ENCODE data around the gene AOPEP.

The AOPEP gene

GRCh38 chr9:95115104-95115503, 388.6 kb downstream of the AOPEP start:
- no peak for DNase-seq (ENCODE audit: low read depth in 2 of 2)

- DNase-seq (ENCODE audit: low read depth in 2 of 2), result no peak
Observed at GRCh38 chr9:95116002-95116807, 389.7 kb downstream of the AOPEP start.

GRCh38 chr9:95116808-95117204, 390.3 kb downstream of the AOPEP start:
- no peak for DNase-seq (ENCODE audit: low read depth in 2 of 2)

DNA sequence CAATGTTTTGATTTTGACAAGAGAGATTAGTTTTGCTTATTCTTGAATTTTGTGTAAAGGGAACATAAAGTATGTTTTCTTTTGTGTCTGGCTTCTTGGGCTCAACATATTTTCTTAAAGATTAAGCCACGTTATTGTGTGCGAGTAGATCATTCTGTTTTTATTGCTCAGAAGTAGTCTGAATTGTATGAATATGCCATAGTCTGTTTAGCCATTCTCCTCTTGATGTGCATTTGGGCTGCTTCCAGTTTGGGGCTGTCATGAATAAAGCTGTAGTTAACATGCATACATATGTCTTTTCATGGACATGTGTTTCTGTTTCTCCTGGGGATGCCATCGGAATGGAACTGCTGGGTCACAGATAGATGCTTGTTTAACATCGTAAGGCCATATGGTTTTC, 392.1 kb downstream of the AOPEP start:
- no peak for DNase-seq (ENCODE audit: low read depth in 2 of 2)

- no peak for DNase-seq (ENCODE audit: low read depth in 2 of 2)
Observed at GRCh38 chr9:95120781-95121370, 394.4 kb downstream of the AOPEP start.

DNA sequence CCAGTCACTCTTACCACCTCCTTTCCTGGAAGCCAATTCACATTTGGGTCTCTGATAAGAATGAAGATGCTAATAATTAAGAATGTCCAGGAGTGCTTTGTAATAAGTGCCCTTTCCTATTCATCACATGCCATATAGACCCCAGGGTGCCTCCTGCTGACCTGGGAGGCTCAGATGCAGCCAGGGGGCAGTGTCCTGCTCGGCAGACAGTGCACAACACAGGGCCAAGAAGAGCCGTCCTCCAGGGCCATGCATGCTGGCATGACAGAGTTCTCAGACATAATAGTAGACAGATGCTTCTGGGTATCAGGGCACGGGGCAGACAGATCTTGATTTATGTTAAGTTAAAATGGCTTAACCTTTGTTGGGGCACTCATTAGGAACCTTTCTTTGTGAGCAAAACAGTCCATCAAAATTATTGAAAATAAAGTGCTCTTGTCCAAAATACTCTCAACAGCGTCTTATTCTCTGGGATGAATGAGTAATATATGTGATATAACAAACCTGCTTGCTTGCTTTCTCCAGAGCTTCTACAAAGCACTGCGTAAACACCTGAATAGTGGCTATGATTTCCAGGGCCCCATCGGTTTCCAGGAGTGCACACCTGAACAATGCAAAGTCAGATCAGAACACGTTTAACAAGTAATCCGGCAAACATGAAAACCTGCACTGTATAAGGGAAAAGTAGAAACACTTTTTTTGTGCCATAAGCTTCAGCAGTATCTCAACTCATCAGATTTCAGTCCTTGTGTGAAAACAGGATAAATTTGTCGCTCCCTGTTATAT, 398.3 kb downstream of the AOPEP start:
- DNase-seq (ENCODE audit: low read depth in 2 of 2), result no peak

GRCh38 chr9:95125652-95126051, 399.2 kb downstream of the AOPEP start:
- no peak for DNase-seq (ENCODE audit: low read depth in 2 of 2)

GRCh38 chr9:95126739-95127138, 400.2 kb downstream of the AOPEP start:
- no peak for DNase-seq (ENCODE audit: low read depth in 2 of 2)

DNA sequence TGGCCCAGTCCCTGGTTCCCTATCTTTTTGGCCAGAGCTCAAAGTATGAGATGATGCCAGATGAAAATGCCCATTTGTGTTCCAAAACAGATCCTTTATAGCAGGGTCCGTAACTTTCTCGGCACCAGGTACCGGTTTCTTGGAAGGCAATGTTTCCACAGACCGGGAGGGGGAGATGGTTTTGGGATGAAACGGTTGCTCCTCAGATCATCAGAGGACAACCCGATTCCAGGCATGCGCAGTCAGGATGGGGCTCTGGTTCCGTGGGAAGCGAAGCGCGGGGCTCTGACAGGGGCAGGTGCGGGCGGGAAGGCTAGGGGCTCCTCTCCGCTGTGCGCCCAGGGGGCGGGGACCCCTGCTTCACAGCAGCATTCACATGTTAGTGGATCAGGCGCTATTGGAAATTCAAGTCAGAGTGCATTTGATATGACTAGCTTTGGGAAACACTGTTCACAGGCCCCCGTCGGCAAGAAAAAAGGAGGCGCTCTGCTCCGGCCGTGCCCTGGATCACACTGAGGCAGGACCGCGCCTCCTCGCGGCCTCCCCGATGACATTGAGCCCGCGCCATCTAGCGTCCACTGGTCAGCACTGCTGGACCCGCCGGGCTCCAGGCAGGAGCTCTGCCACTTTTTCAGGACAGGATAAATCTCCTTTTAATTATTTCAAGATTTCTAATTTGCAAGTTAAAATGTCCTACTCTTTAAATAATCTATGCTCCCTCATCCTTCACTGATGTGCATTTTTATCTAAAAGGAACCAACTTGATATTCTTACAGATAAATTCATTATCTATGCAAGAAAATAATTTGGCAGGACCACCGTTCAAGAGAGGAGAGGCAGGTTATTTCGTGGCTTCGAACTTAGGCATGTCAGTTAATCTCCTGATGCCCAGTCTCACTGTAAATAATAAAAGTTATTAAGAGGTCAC, 401.0 kb downstream of the AOPEP start:
- peak; percentile 34 to 45 for DNase-seq (ENCODE audit: low read depth in 2 of 2)

GRCh38 chr9:95128177-95128524, 401.7 kb downstream of the AOPEP start:
- DNase-seq (ENCODE audit: low read depth in 2 of 2), result no peak

DNA sequence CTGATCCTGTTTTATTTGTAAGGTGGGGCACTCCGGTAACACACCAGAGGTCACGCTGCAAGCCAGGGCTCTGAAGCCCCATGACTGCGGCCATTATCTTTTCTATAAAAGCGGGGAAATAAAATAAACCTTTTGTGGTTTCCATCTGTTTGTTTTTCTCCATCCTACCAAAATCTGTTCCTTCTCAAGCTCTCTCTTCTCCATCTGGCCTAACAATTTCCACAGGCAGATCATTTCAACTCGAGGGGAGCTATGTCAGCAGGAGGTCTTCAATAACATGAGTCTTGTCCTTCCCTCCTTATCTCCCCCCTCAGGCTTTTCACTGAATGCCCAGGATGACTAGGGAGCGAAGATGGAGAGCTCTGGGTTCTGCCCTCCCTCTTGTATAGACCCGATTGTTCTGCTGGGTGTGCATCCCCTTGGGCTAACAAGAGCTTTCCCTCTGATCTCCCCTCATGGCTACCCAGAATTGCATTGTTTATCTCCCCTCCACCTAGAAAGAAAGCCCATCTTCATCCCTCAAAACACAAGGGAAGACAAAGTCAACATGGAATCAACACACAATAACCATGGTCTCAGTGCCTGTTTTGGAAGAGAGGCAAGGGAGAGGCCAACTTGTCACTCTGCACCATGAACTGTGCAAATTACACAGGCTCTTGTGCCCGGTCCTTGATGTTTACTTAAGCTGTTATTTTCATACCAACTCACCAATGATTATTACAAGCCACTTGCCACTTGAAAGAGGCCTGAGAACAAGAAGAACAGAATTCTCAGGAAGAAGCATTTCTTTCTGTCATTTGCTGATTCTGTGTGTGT, 403.2 kb downstream of the AOPEP start:
- no peak for DNase-seq (ENCODE audit: low read depth in 2 of 2)

GRCh38 chr9:95130484-95130883, 404.0 kb downstream of the AOPEP start:
- no peak for DNase-seq (ENCODE audit: low read depth in 2 of 2)

GRCh38 chr9:95131023-95131943, 404.8 kb downstream of the AOPEP start:
- DNase-seq (ENCODE audit: low read depth in 2 of 2), result peak in 1 of 2 donors; percentile 24

GRCh38 chr9:95132366-95133324, 406.1 kb downstream of the AOPEP start:
- no peak for DNase-seq (ENCODE audit: low read depth in 2 of 2)

- DNase-seq (ENCODE audit: low read depth in 2 of 2), result no peak
Observed at GRCh38 chr9:95133325-95133705, 406.8 kb downstream of the AOPEP start.

- DNase-seq (ENCODE audit: low read depth in 2 of 2), result no peak
Observed at GRCh38 chr9:95134457-95134881, 408.0 kb downstream of the AOPEP start.

- DNase-seq (ENCODE audit: low read depth in 2 of 2), result no peak
Observed at GRCh38 chr9:95135756-95136155, 409.3 kb downstream of the AOPEP start.

Data from stimulated activated CD4-positive, alpha-beta T cell treated with anti-CD3 and anti-CD28 coated beads, Interleukin-1b, Interleukin-23, amount 100 ng/mL, for 1 hour (primary cell).